A673 (cell line): ENCODE results near the gene MARS1. TPM values are rescaled to one million over a fixed set of nuclear protein-coding genes. Genes with fewer than 3 reads are reported as not detected.

Source experiments
- BruUV-seq: library from RNA; stranded (reverse); fragments of 400-500 nt; replicated peaks from 2 replicates; lab custom pipeline; 2021; lab: Mats Ljungman, UMichigan
- CTCF ChIA-PET: fragments of 300-600 bp; sonication (Branson Sonifier 250); formaldehyde crosslinking; loops from one replicate; lab custom pipeline; 2022; ENCODE audit warnings: antibody characterized with exemption; lab: Charles Lee
- POLR2A ChIA-PET: fragments of 300-600 bp; sonication (Branson Sonifier 250); formaldehyde crosslinking; loops from one replicate; lab custom pipeline; 2022; ENCODE audit warnings: antibody characterized with exemption; ENCODE audit not compliant: low non-redundant PET; lab: Charles Lee
- DNase-seq: peaks from one replicate; pipeline ENCODE4 v3.0.0-alpha.2; 2015; ENCODE audit warnings: low spot score
- H3K27ac ChIP-seq: fragments of 200-600 bp; sonication (generic); 2 replicates; pipeline ENCODE4 v1.5.1; 2016; ENCODE audit warnings: mixed run types, low read depth, mild to moderate bottlenecking, mixed read lengths, antibody characterized with exemption, low read length; ENCODE audit not compliant: poor library complexity, severe bottlenecking
- H3K27me3 ChIP-seq: fragments of 200-600 bp; sonication (generic); replicated peaks from 2 replicates; pipeline ENCODE4 v1.6.1; 2017; ENCODE audit warnings: mixed run types, low read depth, mild to moderate bottlenecking, mixed read lengths, antibody characterized with exemption, low read length; ENCODE audit not compliant: insufficient read depth, poor library complexity
- H3K36me3 ChIP-seq: fragments of 200-600 bp; sonication (generic); 2 replicates; pipeline ENCODE4 v1.6.1; 2016; ENCODE audit warnings: mixed run types, mild to moderate bottlenecking, mixed read lengths, antibody characterized with exemption, low read length; ENCODE audit not compliant: insufficient read depth, poor library complexity, severe bottlenecking
- H3K4me1 ChIP-seq: fragments of 200-600 bp; sonication (generic); 2 replicates; pipeline ENCODE4 v1.6.1; 2017; ENCODE audit warnings: mixed run types, mild to moderate bottlenecking, mixed read lengths, antibody characterized with exemption, low read length; ENCODE audit not compliant: insufficient read depth, poor library complexity, severe bottlenecking
- H3K4me3 ChIP-seq: fragments of 200-600 bp; sonication (generic); 2 replicates; pipeline ENCODE4 v1.5.1; 2016; ENCODE audit warnings: low read depth, mixed run types, mild to moderate bottlenecking, mixed read lengths, low read length; ENCODE audit not compliant: poor library complexity, severe bottlenecking
- H3K9me3 ChIP-seq: fragments of 200-600 bp; sonication (generic); 2 replicates; pipeline ENCODE4 v1.6.1; 2016; ENCODE audit warnings: mixed run types, low read depth, mild to moderate bottlenecking, mixed read lengths, antibody characterized with exemption, low read length; ENCODE audit not compliant: poor library complexity, severe bottlenecking
- EZH2 ChIP-seq: fragments of 200-600 bp; sonication (generic); IDR thresholded peaks from 2 replicates; pipeline ENCODE4 v1.6.1; 2017; ENCODE audit warnings: borderline replicate concordance, low read depth, mild to moderate bottlenecking, mixed read lengths, antibody characterized with exemption, low read length; ENCODE audit not compliant: poor library complexity, severe bottlenecking
- intact Hi-C: fragments of 100-400 bp; cut with micrococcal nuclease; formaldehyde crosslinking; loops from one replicate; pipeline ENCODE4 v1.10.0; 2022; ENCODE audit not compliant: unreplicated experiment
- total RNA-seq: library from RNA; stranded (reverse); gene quantifications from 2 replicates; pipeline ENCODE4 v1.2.3, GENCODE V29; 2021
- TF ChIP-seq, protein P1 (sequence below): fragments of 300-800, 200-600 bp; sonication (generic); conservative IDR thresholded peaks from 2 replicates; pipeline ENCODE4 v1.5.1; 2017; ENCODE audit warnings: low read depth, mild to moderate bottlenecking, antibody characterized with exemption, low read length, moderate library complexity, mixed read lengths

The MARS1 gene
- total RNA-seq, 1 experiment from 2014 or later, result 467 TPM

DNA sequence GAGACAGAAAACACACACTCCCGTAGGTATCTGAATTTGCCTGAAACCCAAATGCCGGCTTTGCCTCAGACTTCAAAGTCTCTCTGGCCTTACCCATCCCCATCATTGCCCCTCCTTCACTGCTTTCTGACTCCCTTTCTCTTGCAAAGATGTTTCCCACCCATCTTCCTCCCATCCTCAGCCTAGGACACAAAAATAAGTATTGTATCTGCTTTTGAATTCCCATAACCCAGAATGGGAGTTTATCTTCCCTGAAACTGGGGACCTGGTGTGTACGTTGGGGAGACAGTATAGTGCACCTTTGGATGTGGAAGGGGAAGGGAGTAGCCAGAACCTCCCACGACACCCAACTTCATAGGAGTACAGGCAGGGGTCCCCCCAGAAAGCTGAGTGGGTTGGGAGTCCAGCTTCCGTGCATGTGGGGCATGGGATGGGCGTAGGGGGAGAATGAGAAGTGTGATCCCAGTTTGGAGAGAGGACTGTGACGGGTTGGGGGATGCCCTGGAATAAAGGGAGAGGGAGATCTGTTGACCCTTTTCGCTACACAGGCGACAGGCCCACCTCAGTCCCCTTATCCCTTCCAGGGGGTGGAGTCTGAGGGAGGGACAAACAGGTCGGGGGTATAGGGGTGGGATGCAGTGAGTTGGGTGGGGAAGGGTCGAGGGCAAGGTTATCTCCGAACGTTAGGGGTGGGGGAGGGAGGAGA lies 61.5 kb downstream of the MARS1 start:
- peaks cover 24% of the 10 kb centered on the region for H3K4me1 ChIP-seq
- BruUV-seq, result no TSS peak
- DNase-seq, result no peak
- no peaks in the 10 kb centered on the region for H3K36me3 ChIP-seq
- no peaks in the 10 kb centered on the region for H3K9me3 ChIP-seq
- POLR2A ChIA-PET, result no interaction called here
- H3K27me3 ChIP-seq, result no peaks in the 10 kb centered on the region
- intact Hi-C loops, result no loop called here
- peak overlapping the region; percentile 57 for H3K4me3 ChIP-seq
- TF ChIP-seq, protein P1, sequence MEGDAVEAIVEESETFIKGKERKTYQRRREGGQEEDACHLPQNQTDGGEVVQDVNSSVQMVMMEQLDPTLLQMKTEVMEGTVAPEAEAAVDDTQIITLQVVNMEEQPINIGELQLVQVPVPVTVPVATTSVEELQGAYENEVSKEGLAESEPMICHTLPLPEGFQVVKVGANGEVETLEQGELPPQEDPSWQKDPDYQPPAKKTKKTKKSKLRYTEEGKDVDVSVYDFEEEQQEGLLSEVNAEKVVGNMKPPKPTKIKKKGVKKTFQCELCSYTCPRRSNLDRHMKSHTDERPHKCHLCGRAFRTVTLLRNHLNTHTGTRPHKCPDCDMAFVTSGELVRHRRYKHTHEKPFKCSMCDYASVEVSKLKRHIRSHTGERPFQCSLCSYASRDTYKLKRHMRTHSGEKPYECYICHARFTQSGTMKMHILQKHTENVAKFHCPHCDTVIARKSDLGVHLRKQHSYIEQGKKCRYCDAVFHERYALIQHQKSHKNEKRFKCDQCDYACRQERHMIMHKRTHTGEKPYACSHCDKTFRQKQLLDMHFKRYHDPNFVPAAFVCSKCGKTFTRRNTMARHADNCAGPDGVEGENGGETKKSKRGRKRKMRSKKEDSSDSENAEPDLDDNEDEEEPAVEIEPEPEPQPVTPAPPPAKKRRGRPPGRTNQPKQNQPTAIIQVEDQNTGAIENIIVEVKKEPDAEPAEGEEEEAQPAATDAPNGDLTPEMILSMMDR, result no peak
- TF ChIP-seq EZH2, result no peak
- no peak overlapping the region for H3K27ac ChIP-seq
- CTCF ChIA-PET, result no interaction called here

DNA sequence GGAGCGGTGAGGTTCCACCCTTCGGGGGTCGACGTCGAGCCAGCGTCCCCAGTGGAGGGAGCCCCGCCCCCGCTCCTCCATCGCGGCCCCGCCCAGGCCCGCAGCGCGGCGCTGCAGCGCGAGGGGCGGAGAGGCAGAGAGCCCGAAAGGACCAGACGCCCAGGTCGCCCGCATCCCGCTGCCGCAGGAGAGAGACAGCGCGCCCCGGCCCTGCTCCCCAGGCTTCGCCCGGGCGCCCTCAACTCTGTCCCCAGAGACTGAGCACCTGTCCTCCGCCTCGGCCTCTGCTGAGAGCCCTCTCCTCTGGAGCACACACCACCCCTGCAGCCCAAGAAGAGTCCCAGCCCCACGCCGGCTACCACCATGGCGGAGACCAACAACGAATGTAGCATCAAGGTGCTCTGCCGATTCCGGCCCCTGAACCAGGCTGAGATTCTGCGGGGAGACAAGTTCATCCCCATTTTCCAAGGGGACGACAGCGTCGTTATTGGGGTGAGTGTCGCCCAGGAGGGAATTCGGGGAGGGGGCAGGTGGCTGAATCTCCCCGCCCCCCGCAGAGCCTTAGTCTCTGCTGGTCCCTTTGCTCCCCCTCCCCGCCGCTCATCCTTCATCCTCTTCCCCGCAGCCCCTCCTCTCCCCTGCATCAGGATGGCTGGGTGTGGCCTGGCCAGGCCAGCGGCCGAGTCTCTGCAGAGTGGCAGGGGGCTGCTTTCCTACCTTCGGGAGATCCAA lies 62.2 kb downstream of the MARS1 start, which contains the start of gene KIF5A:
Gene KIF5A, plus strand, starts transcription at position 136 of the 732 bp plus-strand sequence. Its CDS starts 228 bp downstream, at position 364.
- TF ChIP-seq, protein P1, result no peak
- no peak for TF ChIP-seq EZH2
- BruUV-seq, result no TSS peak
- H3K9me3 ChIP-seq, result no peaks in the 10 kb centered on the region
- DNase-seq, result peak; percentile 63
- no peaks in the 10 kb centered on the region for H3K27me3 ChIP-seq
- ChIA-PET CTCF (no interaction called here), POLR2A (no interaction called here)
- H3K27ac ChIP-seq, result no peak within 1 kb of the TSS
- peaks cover 23% of the 10 kb centered on the region for H3K4me1 ChIP-seq
- intact Hi-C loops, result no loop called here
- no peaks in the 10 kb centered on the region for H3K36me3 ChIP-seq
- peak within 1 kb of the TSS; percentile 57 for H3K4me3 ChIP-seq

DNA sequence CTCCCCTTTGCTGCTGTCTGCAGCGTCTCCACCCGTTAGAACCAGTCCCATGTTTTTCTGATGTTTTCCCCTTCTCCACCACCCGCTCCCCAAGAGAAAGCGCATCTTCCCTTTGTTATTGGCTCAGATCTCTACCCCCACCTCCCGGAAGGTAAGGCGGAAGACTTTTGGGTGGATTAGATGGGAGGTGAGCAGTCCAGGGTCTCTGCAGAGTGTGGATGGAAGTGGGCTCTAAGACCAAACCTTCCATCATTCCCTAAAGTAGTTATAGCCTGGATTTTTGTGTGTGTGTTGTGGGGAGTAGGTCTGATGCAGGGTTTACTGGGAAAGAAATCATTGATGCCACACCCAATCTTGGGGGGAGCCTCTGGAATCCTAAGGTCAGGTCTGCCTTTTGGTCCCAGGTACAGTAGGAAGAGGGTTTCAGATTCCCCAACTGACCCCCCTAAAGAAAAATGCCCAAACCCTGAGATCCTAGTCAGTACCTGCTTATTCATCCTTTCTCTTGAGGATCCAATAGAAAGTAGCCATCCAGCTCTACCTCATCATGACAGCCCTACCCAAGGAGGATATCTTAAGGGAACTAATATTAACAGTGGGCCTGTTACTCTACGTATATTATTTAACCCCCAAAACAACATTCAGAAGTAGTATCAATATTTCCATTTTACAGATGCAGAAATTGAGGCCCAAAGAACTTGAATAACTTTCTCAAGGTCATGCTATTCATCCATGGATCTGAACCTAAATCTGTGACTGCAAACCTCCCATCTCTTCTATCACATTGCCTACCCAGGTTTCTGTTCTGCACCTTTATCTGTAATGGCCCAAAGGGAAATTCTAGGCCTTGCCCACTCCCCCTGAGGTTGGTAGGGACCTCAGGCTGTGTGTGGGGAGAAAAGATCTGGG lies 63.0 kb downstream of the MARS1 start:
- peak overlapping the region; percentile 57 for H3K4me3 ChIP-seq
- H3K4me1 ChIP-seq, result peaks cover 15% of the 10 kb centered on the region
- H3K27me3 ChIP-seq, result no peaks in the 10 kb centered on the region
- no peak for DNase-seq
- intact Hi-C loops, result no loop called here
- ChIA-PET POLR2A (no interaction called here), CTCF (no interaction called here)
- TF ChIP-seq, protein P1, result no peak
- TF ChIP-seq EZH2, result no peak
- no peaks in the 10 kb centered on the region for H3K36me3 ChIP-seq
- no peaks in the 10 kb centered on the region for H3K9me3 ChIP-seq
- no TSS peak for BruUV-seq
- no peak overlapping the region for H3K27ac ChIP-seq
